GM13977 (cell line): Measurements from ENCODE around the gene SPIN1.

Experiments
- DNase-seq: peaks from one replicate; pipeline ENCODE4 v3.0.0; 2012; ENCODE audit warnings: low spot score
- CTCF ChIP-seq: IDR thresholded peaks from 2 replicates; pipeline ENCODE4 v1.5.1; 2012; ENCODE audit warnings: mild to moderate bottlenecking, control low read depth; ENCODE audit not compliant: insufficient read depth; ENCODE audit errors: extremely low read depth, missing control alignments
- in situ Hi-C: fragments of 300-500 bp; cut with MboI; formaldehyde crosslinking; loops from one replicate; pipeline ENCODE4 v1.12.0; 2022; ENCODE audit warnings: low sequenced_read_pairs, low pct_unique_long_range_greater_than_20kb, mixed read lengths, inconsistent platforms; ENCODE audit not compliant: unreplicated experiment

SPIN1 gene

GRCh38 chr9:88501086-88501485 lies 112.8 kb downstream of the SPIN1 start:
- DNase-seq = no peak
- in situ Hi-C loops = no loop called here
- TF ChIP-seq CTCF = no peak

- TF ChIP-seq CTCF = no peak
- in situ Hi-C loops = no loop called here
- no peak for DNase-seq
These were observed 114.3 kb downstream of the SPIN1 start for GRCh38 chr9:88502552-88503034.

GRCh38 chr9:88503081-88503844 lies 115.0 kb downstream of the SPIN1 start:
- in situ Hi-C loops = no loop called here
- TF ChIP-seq CTCF = no peak
- DNase-seq = no peak

- no peak for TF ChIP-seq CTCF
- DNase-seq = no peak
- in situ Hi-C loops = no loop called here
These were observed 115.9 kb downstream of the SPIN1 start for GRCh38 chr9:88503845-88504764.

GRCh38 chr9:88508326-88508725 lies 120.1 kb downstream of the SPIN1 start:
- no peak for TF ChIP-seq CTCF
- DNase-seq = no peak
- in situ Hi-C loops = no loop called here

GRCh38 chr9:88511906-88512305 lies 123.7 kb downstream of the SPIN1 start:
- TF ChIP-seq CTCF = no peak
- no peak for DNase-seq
- in situ Hi-C loops = no loop called here
